CD4-positive, alpha-beta T cell treated with Interferon alpha-2 for 1 hour (primary cell): ENCODE measurements around the gene RPE.

Source experiments
- DNase-seq, 2 donors: peaks; one replicate each; pipeline ENCODE4 v3.0.0-alpha.2; 2020 to 2022

The RPE gene

DNA sequence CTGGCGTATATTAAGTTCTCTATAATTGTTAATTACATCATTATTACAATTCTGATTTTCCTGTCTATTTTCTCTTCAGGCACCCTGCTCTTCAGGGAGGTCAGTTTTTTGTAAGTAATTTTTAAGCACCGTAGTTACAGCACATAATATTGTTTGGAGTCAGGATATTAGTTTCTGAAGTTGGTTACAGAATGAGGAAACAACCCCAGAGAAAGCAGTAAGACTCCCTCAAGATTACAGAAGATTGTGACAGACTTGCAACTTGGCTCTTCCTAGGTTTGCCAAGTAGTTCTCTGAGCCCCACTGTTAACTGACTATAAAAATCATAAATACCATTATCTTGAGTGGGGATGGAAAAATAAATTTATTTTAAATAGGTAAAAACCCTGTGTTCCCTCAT, 921 bp downstream of the RPE start:
- no peak for DNase-seq

DNA sequence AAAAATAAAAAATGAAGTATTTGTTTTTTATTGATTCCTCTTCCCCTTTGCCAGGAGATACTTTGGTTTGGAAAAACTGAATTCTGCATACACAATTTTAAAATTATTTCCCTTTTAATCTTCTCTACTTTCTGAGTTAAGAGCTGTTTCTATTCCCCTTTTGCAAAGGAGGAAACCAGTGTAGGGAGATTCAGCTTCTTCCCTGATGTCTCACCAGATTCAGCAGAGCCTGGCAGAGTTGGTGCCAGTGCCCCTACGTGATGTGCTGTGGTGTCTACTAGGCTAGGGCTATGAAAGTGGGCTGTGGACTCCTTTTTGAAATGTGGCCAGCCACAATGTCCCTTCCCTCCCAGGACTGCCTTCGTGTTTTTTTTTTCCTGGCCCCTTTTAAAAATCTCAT, 2.4 kb downstream of the RPE start:
- DNase-seq = no peak

DNA sequence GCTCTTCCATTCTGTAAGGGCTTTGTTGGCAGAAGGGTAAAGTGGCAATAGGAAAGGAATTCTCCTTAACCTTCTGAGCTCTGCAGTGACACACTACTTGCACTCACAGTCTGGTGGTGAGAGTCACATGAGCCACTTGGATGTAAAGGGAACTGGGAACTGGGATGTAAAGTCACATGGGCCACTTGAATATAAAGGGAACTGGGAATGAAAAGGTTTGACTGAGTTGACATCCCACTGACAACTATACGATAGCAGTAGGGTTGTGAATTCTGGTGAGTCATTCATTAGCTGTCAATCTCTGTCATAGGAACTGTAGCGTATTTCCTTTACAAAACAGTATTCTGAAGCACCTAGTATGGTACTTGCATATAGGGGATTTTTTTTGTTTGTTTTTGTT, 5.5 kb downstream of the RPE start:
- DNase-seq = no peak

DNA sequence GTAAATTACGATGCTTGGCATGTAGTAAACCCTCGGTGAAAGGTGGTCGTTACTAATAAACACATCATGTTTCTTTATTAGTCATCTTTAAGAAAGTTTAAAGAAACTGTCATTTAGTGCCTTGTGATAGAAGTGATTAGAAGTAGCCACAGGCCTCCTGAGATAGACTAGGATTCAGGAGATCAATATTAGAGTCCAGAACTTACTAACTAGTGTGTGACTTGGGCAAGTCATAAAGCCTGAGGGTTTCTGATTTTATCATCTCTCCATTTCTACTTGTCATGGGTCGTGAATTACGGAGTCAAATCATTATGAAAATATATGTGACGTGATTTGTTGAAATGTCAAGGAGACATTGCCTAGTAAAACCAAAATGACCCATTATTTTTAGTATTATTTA, 6.7 kb downstream of the RPE start:
- DNase-seq = no peak

DNA sequence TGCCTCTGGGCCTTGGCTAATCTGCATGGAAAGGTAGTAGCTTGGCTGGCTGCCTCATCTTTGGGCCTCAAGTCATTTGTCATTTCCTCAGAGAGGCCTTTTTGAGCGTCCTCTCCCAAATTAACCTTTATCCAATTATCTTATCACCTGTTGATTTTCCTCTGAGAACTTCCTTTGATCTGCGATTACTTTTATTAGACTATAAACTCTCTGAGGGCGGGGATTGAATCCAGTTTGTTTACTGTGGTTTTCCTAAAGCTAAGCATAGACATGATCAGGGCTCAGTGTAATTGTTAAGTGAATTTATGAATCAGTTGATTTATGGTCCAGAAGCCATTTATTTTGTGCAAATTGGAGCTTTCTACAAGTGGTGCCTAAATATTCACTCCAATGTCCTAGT, 7.5 kb downstream of the RPE start:
- DNase-seq = no peak

DNA sequence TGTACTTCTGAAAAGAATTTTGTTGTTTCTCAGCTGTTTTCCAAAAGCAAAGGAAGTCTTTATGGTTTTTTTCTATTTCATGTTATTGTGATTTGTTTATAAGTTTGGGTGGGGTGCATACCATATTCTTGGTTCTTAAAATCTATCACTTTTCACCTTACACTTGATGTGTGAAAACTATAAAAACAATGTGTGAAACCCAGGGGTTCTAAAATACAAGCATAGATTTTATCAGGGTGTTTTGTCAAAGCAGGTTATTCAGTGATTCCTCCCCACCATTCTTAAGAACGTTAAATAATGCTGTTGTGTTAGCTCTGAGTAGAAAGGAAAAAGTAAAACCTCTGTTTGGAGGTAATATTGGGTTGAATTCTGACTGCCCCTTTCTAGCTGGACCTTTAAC, 17.7 kb downstream of the RPE start:
- peak in 1 of 2 donors; percentile 11 for DNase-seq

DNA sequence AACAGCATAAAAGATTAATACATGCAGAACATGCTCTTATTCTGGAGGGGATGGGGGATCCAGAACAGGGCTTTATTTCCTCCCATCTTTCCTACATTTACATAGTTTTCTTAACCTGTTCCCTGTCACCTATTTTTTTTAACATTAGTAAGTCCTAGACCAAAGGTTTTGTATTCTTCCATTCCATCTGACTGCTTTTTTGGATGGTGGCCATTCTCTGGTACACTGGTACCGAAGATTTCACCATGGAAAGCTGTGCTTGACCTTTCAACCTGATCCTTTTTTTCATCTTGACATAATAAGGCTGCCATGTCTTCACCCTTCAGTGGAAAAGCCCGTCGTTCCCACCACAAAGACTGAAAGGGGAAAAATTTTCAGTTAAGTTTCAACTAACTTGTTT, 20.4 kb downstream of the RPE start:
- no peak for DNase-seq

DNA sequence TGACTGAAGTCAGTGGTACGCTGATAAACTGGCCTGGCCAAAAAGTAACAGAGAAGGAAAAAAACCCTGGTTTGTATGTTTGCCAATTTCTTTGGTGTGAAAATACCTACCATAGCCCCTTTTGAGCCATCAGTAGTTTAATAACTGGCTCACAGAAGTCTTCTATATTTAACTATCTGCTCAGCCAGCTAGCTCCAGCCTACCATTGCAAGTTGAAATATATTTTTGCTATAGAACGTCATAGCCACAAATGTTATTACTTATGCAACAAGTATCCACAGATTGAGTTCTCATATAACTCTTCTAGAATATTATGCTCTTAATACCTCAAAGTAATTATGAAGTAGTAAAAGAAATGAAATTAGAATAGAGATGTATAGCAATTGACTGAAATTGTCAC, 25.2 kb downstream of the RPE start:
- no peak for DNase-seq

DNA sequence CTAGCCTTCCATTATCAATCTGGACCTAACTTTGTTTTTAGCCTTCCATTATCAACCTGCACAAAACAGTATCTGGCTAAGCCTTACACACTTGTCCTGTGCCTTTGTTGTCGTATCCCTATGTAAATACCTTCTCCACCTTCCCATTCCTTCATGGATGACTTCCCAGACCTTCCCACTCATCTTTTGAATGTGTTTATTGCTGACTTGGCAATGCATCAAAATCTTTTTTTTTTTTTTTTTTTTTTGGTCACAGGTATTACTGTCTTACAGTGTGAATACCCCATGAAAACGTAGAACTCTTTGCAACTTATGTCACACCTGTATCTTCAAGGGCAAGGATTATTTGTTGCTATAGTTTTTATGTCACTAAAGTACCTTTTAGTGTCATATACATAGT, 25.7 kb downstream of the RPE start:
- no peak for DNase-seq

DNA sequence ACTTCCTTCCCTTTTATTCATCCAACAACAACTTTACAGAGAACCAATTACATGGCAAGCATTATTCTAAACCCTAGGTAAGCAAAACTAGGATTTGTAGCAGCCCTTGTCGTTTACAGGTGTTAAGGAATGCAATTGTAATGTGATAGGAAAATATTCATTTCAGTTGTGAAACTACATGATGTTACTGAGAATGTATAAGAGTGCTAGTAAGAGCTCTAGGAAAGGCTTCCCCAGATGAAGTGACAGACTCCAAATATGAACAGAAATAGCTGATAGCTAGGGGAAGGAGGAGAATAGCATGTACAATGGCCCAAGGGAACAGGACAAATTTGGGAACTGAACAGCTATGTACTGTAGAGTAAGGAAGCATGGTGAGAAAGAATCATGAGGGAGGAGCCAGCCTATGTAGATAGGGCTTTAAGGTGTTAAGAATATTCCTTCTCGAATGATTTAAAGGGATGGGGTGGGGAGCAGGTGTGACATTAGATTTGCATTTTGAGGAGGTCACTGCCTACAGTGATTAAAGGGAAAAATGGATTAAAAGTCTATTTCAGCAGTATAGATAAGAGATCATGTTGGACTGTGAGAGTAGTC, 31.7 kb downstream of the RPE start:
- no peak for DNase-seq

DNA sequence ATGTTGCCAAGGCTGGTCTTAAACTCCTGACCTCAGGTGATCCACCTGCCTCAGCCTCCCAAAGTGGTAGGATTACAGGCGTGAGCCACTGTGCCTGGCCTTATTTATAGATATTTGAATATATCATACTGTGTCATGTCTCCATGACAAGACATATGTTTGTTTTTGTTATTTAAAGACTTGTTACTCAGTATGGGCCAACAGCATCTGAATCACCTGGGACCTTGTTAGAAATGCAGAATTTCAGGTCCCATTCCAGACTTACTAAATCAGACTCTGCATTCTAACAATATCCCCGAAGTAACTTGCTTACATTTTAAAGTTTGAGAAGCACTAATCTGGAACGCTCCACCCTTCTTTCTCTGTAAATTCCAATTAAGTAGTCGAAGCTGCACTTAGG, 33.2 kb downstream of the RPE start:
- DNase-seq = no peak

DNA sequence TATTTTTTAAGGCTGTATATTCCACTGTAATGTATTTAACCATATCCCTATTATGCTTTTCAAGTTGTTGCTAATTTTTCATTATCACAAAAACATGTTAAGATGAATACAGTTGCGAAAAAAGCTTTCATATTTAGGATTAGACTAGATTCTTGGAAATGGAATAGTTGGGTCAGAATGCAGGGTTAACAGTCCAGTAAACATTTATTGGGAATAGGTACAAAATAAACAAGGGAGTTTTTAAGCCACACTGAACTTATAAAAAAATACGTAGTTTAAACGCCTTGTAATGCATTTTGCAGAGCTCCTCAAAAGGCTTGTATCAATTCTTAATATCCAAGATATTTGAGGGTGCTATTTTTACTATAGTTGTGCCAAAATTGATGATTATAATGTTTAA, 35.6 kb downstream of the RPE start:
- DNase-seq = no peak

DNA sequence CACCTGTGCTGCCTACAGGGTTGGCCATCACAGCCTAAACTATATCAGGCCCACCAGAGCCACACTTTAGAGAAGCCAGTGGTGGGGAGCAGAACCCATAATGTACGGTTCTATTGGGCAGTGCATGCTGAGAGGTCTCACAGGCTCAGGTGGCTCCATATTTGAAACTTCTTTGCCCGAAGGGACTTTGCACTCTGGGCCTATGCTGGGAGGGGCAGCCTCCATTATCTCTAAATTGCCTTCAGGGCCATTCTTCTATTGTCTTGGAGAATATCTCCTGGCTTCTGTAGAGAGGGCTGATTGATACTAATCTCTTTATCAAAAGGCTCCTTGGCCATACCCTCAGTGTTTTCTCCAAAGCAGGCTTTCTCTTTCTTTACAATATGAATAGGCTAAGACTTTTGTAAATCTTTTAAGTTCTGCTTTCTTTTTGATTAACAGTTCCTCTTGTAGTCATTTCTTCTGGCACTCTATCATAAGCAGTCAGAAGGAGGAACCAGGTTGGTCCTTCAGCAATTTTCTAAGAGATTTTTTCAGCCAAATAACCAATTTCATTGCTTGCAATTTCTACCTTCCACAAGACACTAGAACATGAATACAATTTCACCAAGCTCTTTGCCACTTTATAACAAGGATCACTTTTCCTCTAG, 44.5 kb downstream of the RPE start:
- DNase-seq = no peak

DNA sequence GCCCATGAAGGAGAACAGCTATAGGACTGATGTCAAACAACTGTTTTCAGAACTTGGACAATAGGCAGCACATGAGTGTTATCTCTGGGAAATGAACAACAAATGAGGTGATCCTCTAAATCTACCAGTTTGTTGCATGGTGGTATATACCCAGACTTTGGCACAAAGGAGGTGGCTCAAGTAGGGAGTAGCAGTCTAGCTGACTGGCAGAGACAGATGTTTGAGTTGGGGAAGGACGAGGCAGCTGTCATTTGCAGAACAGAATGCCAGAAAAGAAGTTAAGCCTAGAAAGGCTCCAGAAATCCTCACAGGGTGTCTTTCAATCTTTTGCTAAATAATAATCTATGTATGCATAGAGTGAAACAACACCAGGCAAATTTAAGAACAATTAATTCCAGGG, 47.4 kb downstream of the RPE start:
- no peak for DNase-seq

DNA sequence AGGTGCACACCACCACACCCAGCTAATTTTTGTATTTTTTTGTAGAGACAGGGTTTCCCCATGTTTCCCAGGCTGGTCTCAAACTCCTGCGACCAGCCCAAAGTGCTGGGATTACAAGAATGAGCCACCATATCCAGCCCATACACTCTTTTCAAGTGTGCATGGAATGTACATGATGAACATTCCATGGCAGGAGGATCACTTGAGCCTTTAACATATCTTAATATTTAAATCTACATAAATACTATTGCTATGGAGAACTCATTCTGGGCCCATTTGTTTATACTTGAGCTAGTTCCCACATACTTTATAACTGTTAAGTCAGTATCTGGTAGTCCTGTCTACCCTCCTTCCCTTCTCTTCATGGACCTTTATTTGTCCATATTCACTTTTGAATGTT, 48.4 kb downstream of the RPE start:
- no peak for DNase-seq

DNA sequence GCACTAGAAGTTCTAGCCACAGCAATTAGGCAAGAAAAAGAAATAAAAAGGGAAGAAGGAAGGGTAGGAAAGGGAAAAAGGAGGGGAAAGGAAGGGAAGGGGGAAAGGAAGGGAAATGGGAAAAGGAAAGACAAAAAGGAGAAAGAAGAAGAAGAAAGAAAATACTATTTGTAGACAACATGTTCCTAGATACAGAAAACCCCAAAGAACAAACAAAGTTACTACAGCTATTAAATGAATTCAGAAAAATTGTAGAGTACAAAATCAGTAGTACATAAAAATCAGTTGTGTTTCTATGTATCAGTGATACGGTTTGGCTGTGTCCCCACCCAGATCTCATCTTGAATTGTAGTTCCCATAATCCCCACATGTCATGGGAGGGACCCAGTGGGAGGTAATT, 52.3 kb downstream of the RPE start:
- no peak for DNase-seq

DNA sequence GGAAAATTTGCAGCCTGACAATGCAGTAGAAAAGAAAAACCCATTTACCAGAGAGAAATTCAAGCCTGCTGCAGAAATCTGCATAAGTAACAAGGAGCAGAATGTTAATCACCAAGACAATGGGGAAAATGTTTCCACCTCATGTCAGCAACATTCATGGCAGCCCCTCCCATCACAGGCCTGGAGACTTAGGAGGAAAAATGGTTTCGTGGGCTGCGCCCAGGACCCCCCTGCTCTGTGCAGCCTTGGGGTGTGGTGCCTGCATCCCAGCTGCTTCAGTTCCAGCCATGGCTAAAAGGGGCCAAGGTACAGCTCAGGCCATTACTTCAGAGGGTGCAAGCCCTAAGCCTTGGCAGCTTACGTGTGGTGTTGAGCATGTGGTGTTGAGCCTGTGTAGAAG, 53.4 kb downstream of the RPE start:
- DNase-seq = no peak

DNA sequence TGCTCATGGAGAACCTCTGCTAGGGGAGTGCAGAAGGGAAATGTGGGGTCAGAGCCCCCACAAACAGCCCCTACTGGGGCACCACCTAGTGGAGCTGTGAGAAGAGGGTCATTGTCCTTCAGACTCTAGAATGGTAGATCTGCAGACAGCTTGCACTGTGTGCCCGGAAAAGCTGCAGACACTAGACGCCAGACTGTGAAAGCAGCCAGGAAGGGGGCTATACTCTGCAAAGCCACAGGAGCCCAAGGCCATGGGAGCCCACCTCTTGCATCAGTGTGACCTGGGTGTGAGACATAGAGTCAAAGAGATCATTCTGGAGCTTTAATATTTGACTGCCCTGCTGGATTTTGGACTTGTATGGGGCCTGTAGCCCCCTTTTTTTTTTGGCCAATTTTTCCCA, 60.9 kb downstream of the RPE start:
- no peak for DNase-seq
